ENCODE data around the gene DNAH14.

DNAH14 gene

DNA sequence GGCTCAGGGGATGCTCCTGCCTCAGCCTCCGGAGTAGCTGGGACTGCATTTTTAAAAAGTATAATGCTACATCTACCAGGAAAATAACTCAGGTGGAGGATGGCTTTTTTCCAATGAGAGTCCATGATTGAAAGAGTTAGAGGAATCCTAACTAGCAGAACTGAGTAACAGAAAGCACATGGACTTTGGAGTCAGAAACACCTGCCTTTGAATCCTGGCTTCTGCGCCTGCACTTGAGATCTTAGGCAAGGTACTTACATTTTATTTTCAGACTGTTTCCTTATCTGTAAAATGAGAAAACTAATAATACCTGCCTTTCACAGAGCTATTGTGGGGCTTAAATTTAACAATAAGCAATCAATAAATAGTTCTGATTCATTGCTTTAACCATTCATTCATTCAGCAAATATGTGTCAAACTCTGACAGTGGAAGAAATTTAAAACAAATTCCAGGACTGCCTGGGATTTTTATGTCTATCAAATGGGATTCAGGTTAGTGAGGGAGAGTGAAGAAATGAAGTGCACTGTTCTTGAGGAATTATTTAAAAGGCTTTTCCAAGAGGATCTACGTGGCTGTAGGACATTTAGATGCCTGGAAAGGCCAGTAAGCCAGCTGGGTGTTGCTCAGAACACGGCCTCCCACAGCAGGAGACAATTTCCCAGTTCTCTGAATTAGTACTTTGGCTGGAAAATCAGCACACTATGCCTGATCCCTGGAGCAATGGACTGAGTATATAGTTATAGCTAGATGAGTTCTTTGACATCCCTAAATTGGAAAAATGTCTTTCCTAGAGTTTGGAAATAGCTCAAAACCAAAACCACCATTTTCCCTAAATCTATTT, 511.1 kb downstream of the DNAH14 start:
- H4K8ac ChIP-seq (ENCODE audit: low read depth, low read length): no peak overlapping the region
- WGBS (ENCODE audit: extremely low coverage, insufficient coverage, low lambda C conversion rate): no CpG with 5 or more reads among the region's 4 CpGs
- H3K23ac ChIP-seq (ENCODE audit: low read length): no peak overlapping the region
- no peak overlapping the region for H2AK5ac ChIP-seq (ENCODE audit: low read length)
- DNase-seq: no peak
- no peak overlapping the region for H3K4me2 ChIP-seq (ENCODE audit: low read length)
- no peak overlapping the region for H4K5ac ChIP-seq (ENCODE audit: low read length)
- H3K56ac ChIP-seq (ENCODE audit: low read length): no peak overlapping the region
- no peak overlapping the region for H3K4me3 ChIP-seq (ENCODE audit: low read length)
- no peak overlapping the region for H2BK120ac ChIP-seq (ENCODE audit: low read depth, low read length)
- no peak overlapping the region for H3K4ac ChIP-seq (ENCODE audit: low read depth, low read length)
- H3K79me1 ChIP-seq (ENCODE audit: low read length): no peaks in the 10 kb centered on the region
- H3K18ac ChIP-seq (ENCODE audit: low read length): no peak overlapping the region
- H3K79me2 ChIP-seq (ENCODE audit: control insufficient read depth, insufficient read depth, low read length): no peaks in the 10 kb centered on the region
- H3K27me3 ChIP-seq (ENCODE audit: insufficient read depth, low read length, poor library complexity): no peaks in the 10 kb centered on the region
- H3K36me3 ChIP-seq (ENCODE audit: control insufficient read depth, insufficient read depth, low read length): no peaks in the 10 kb centered on the region
- H3K4me1 ChIP-seq (ENCODE audit: control insufficient read depth, low read depth, low read length): no peaks in the 10 kb centered on the region
- no peak overlapping the region for H2BK15ac ChIP-seq (replicated peaks; ENCODE audit: low read depth)
- H3K27ac ChIP-seq (ENCODE audit: low read depth, low read length): no peak overlapping the region
- no peak overlapping the region for H2BK5ac ChIP-seq (ENCODE audit: low read length)
- no peak overlapping the region for H3K9ac ChIP-seq (ENCODE audit: low read length)

DNA sequence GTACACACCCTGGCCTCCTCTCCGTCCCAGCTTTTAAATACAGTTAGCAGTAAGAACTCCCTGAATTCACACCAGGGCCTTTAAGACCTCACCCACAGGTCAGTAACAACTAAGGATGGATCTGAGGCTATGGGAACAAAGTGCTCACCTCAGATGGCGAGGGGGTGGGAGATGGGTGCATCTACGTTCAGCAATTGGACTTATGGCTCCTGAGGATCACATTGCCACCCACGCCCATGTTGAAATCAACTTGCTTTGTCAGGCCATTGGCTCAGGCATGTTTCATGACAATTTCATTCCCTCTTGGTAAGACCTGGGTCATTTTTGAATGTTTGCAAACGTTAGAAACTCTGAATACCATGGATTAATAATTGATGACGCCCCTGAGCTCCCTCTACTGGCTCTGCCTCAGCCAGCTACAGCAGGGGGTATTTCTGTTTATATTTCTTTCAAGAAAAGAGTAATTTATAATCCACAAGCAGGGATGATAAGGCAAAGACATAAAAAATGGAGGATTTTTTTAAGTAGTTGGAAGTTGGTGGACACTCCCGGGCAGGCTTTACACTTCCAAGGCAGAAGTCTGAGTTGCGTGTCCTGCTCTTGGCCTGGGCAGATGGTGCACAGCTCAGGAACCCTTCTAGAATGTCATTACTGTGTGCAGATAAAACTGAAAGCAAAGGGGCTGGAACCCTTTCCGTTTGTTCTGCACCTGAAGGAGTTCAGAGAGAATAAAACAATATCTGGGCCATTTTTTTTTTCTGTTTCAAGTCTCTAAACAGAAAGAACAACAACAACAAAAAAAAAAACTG, 512.0 kb downstream of the DNAH14 start:
- no peaks in the 10 kb centered on the region for H3K36me3 ChIP-seq (ENCODE audit: control insufficient read depth, insufficient read depth, low read length)
- H4K8ac ChIP-seq (ENCODE audit: low read depth, low read length): no peak overlapping the region
- no peak overlapping the region for H3K9ac ChIP-seq (ENCODE audit: low read length)
- no CpG with 5 or more reads among the region's 9 CpGs for WGBS (ENCODE audit: extremely low coverage, insufficient coverage, low lambda C conversion rate)
- peaks cover 4% of the 10 kb centered on the region for H3K4me1 ChIP-seq (ENCODE audit: control insufficient read depth, low read depth, low read length)
- DNase-seq: no peak
- no peak overlapping the region for H2BK120ac ChIP-seq (ENCODE audit: low read depth, low read length)
- H3K18ac ChIP-seq (ENCODE audit: low read length): no peak overlapping the region
- no peak overlapping the region for H3K27ac ChIP-seq (ENCODE audit: low read depth, low read length)
- no peak overlapping the region for H3K56ac ChIP-seq (ENCODE audit: low read length)
- no peaks in the 10 kb centered on the region for H3K27me3 ChIP-seq (ENCODE audit: insufficient read depth, low read length, poor library complexity)
- no peak overlapping the region for H4K5ac ChIP-seq (ENCODE audit: low read length)
- no peak overlapping the region for H3K23ac ChIP-seq (ENCODE audit: low read length)
- H3K79me1 ChIP-seq (ENCODE audit: low read length): no peaks in the 10 kb centered on the region
- no peak overlapping the region for H2BK5ac ChIP-seq (ENCODE audit: low read length)
- no peak overlapping the region for H2BK15ac ChIP-seq (replicated peaks; ENCODE audit: low read depth)
- no peaks in the 10 kb centered on the region for H3K79me2 ChIP-seq (ENCODE audit: control insufficient read depth, insufficient read depth, low read length)
- no peak overlapping the region for H2AK5ac ChIP-seq (ENCODE audit: low read length)
- no peak overlapping the region for H3K4ac ChIP-seq (ENCODE audit: low read depth, low read length)
- no peak overlapping the region for H3K4me3 ChIP-seq (ENCODE audit: low read length)
- no peak overlapping the region for H3K4me2 ChIP-seq (ENCODE audit: low read length)

DNA sequence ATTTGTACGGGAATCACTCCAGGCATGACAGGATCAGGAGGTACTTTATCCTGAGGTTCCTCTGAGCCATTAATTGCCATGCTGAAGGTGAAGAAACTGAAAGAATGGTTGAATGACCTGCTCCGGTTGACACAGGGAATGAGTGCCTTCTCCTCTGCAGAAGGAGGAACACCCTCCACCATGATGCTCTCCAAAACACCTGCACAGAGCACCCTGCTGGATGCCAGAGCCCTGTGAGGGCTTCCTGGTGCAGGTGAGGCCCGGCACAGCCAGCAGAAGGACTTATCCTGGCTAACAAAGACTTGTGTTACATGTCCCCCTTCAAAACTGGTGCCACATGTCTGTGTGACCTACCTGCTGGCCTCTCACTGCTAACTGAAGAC, 512.6 kb downstream of the DNAH14 start:
- H3K9ac ChIP-seq (ENCODE audit: low read length): no peak overlapping the region
- H4K5ac ChIP-seq (ENCODE audit: low read length): no peak overlapping the region
- no peak overlapping the region for H4K8ac ChIP-seq (ENCODE audit: low read depth, low read length)
- WGBS (ENCODE audit: extremely low coverage, insufficient coverage, low lambda C conversion rate): no CpG with 5 or more reads among the region's 3 CpGs
- H3K79me2 ChIP-seq (ENCODE audit: control insufficient read depth, insufficient read depth, low read length): no peaks in the 10 kb centered on the region
- H3K79me1 ChIP-seq (ENCODE audit: low read length): no peaks in the 10 kb centered on the region
- no peak overlapping the region for H2AK5ac ChIP-seq (ENCODE audit: low read length)
- no peak overlapping the region for H3K4me2 ChIP-seq (ENCODE audit: low read length)
- H3K36me3 ChIP-seq (ENCODE audit: control insufficient read depth, insufficient read depth, low read length): no peaks in the 10 kb centered on the region
- H2BK15ac ChIP-seq (replicated peaks; ENCODE audit: low read depth): no peak overlapping the region
- H3K56ac ChIP-seq (ENCODE audit: low read length): no peak overlapping the region
- H3K4me3 ChIP-seq (ENCODE audit: low read length): no peak overlapping the region
- no peak overlapping the region for H2BK120ac ChIP-seq (ENCODE audit: low read depth, low read length)
- no peak overlapping the region for H3K4ac ChIP-seq (ENCODE audit: low read depth, low read length)
- H3K4me1 ChIP-seq (ENCODE audit: control insufficient read depth, low read depth, low read length): peaks cover 9% of the 10 kb centered on the region
- no peak overlapping the region for H3K27ac ChIP-seq (ENCODE audit: low read depth, low read length)
- no peak overlapping the region for H2BK5ac ChIP-seq (ENCODE audit: low read length)
- no peak overlapping the region for H3K23ac ChIP-seq (ENCODE audit: low read length)
- H3K27me3 ChIP-seq (ENCODE audit: insufficient read depth, low read length, poor library complexity): no peaks in the 10 kb centered on the region
- no peak for DNase-seq
- no peak overlapping the region for H3K18ac ChIP-seq (ENCODE audit: low read length)

DNA sequence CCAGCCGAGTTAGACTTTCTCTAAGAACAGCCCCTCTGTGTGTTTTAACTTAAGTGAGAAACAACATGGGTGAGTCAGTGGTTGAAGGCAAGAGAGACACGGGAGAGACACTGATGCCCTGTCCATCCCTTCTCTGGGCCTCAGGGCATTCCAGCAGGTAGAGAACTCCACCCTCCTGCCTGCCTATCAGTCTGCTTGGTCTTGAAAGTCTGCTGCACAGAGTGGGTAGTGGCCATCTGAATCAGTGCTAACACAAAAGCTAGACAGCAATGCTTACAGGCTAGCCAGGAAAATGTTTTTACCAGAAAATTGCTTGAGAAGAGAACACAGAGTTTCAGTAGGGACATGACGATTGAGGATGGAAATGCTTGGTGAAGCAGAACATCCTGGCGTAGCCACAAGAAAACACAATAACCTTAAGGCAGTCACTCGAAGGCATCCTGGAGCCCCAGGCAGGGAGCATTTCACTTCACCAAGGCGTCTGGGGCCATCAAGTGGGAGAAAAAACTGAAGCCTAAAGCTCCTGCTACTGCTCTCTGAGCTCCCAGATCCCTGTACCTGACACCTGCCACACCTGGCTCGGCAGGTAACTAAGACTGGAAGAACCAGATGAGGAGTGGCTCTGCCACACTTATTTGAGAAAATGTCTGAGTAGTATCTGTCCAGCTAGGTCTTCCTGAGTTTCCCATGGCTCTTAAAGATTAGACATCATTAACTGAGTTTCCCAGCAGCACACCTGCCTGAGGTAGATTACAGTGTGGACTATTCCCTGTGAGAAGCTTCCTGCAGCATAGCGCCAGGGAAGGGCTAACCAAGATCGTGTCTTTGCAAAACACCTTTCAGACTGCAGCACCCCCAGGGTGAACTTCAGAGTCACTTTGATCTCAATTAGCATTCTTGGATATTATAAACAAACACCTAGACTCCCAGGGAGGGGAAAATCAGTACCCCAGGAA, 516.4 kb downstream of the DNAH14 start:
- Histone ChIP-seq H3K27ac (ENCODE audit: low read depth, low read length) (no peak overlapping the region), H3K9ac (ENCODE audit: low read length) (no peak overlapping the region), H3K56ac (ENCODE audit: low read length) (peak overlapping the region; percentile 1)

GRCh38 chr1:225446595-225446960, 517.1 kb downstream of the DNAH14 start:
- H3K4me1 ChIP-seq (ENCODE audit: control insufficient read depth, low read depth, low read length): peaks cover 12% of the 10 kb centered on the region
- no peak overlapping the region for H3K18ac ChIP-seq (ENCODE audit: low read length)
- peak overlapping the region; percentile 21 for H3K9ac ChIP-seq (ENCODE audit: low read length)
- no peaks in the 10 kb centered on the region for H3K36me3 ChIP-seq (ENCODE audit: control insufficient read depth, insufficient read depth, low read length)
- H4K8ac ChIP-seq (ENCODE audit: low read depth, low read length): no peak overlapping the region
- H3K23ac ChIP-seq (ENCODE audit: low read length): no peak overlapping the region
- H3K27me3 ChIP-seq (ENCODE audit: insufficient read depth, low read length, poor library complexity): no peaks in the 10 kb centered on the region
- no peak overlapping the region for H2BK15ac ChIP-seq (replicated peaks; ENCODE audit: low read depth)
- no peaks in the 10 kb centered on the region for H3K79me2 ChIP-seq (ENCODE audit: control insufficient read depth, insufficient read depth, low read length)
- no peak overlapping the region for H4K5ac ChIP-seq (ENCODE audit: low read length)
- H3K4ac ChIP-seq (ENCODE audit: low read depth, low read length): no peak overlapping the region
- H3K4me2 ChIP-seq (ENCODE audit: low read length): no peak overlapping the region
- no peak overlapping the region for H3K4me3 ChIP-seq (ENCODE audit: low read length)
- H2AK5ac ChIP-seq (ENCODE audit: low read length): no peak overlapping the region
- no peak overlapping the region for H2BK5ac ChIP-seq (ENCODE audit: low read length)
- no peak overlapping the region for H3K27ac ChIP-seq (ENCODE audit: low read depth, low read length)
- H3K56ac ChIP-seq (ENCODE audit: low read length): no peak overlapping the region
- no peak overlapping the region for H2BK120ac ChIP-seq (ENCODE audit: low read depth, low read length)
- no peak for DNase-seq
- no peaks in the 10 kb centered on the region for H3K79me1 ChIP-seq (ENCODE audit: low read length)
- WGBS (ENCODE audit: extremely low coverage, insufficient coverage, low lambda C conversion rate): no CpG with 5 or more reads among the region's 7 CpGs

More for the DNA sequence above, 516.4 kb downstream of the DNAH14 start:
- Histone ChIP-seq H3K4ac (ENCODE audit: low read depth, low read length) (no peak overlapping the region), H3K4me3 (ENCODE audit: low read length) (no peak overlapping the region), H2BK15ac (replicated peaks; ENCODE audit: low read depth) (no peak overlapping the region), H3K79me1 (ENCODE audit: low read length) (no peaks in the 10 kb centered on the region), H3K23ac (ENCODE audit: low read length) (no peak overlapping the region), H3K4me2 (ENCODE audit: low read length) (no peak overlapping the region), H3K27me3 (ENCODE audit: insufficient read depth, low read length, poor library complexity) (no peaks in the 10 kb centered on the region), H3K4me1 (ENCODE audit: control insufficient read depth, low read depth, low read length) (peaks cover 12% of the 10 kb centered on the region), H4K5ac (ENCODE audit: low read length) (no peak overlapping the region), H3K79me2 (ENCODE audit: control insufficient read depth, insufficient read depth, low read length) (no peaks in the 10 kb centered on the region), H2BK120ac (ENCODE audit: low read depth, low read length) (no peak overlapping the region), H4K8ac (ENCODE audit: low read depth, low read length) (no peak overlapping the region), H3K18ac (ENCODE audit: low read length) (no peak overlapping the region), H3K36me3 (ENCODE audit: control insufficient read depth, insufficient read depth, low read length) (no peaks in the 10 kb centered on the region), H2BK5ac (ENCODE audit: low read length) (no peak overlapping the region), H2AK5ac (ENCODE audit: low read length) (peak overlapping the region; percentile 45)
- DNase-seq: no peak
- no CpG with 5 or more reads among the region's 9 CpGs for WGBS (ENCODE audit: extremely low coverage, insufficient coverage, low lambda C conversion rate)

Measured in mesendoderm (in vitro differentiated cells).